IMR-90 (cell line): Measurements from ENCODE around the gene SHROOM3.

ENCODE experiments used
- BHLHE40 ChIP-seq: fragments of 150-350 bp; IDR thresholded peaks from 2 replicates; pipeline ENCODE4 v1.6.1; 2016; ENCODE audit warnings: mild to moderate bottlenecking, low read depth, low read length
- CTCF ChIP-seq: conservative IDR thresholded peaks from 2 replicates; pipeline ENCODE4 v1.5.1; 2012; ENCODE audit warnings: mild to moderate bottlenecking, low read depth, low read length, improper control_type of control experiment
- MXI1 ChIP-seq: IDR thresholded peaks from 2 replicates; pipeline ENCODE4 v1.6.1; 2012; ENCODE audit warnings: low read depth, mild to moderate bottlenecking, low read length, moderate library complexity, borderline replicate concordance
- POLR2A ChIP-seq: IDR thresholded peaks from 2 replicates; pipeline ENCODE4 v1.6.1; 2012; ENCODE audit warnings: mild to moderate bottlenecking, low read depth, low read length
- RAD21 ChIP-seq: IDR thresholded peaks from 2 replicates; pipeline ENCODE4 v1.6.1; 2012; ENCODE audit warnings: low read length, improper control_type of control experiment

GRCh38 chr4:76644831-76645485, 209.9 kb downstream of the SHROOM3 start:
- TF ChIP-seq CTCF (no peak), POLR2A (no peak), RAD21 (no peak), BHLHE40 (no peak), MXI1 (no peak)
